ENCODE results near the gene TTLL10. TPM values are rescaled to one million over a fixed set of nuclear protein-coding genes. Genes with fewer than 3 reads are reported as not detected.
A peak's percentile ranks its signal among the peaks of the same experiment; 100 is the strongest.

TTLL10 gene
- total RNA-seq, 1 experiment from 2014 or later: 0.29 TPM

GRCh38 chr1:1204425-1204920 is 30.8 kb downstream of the TTLL10 start:
- H3K36me3 Mint-ChIP-seq (ENCODE audit: insufficient read depth, unreplicated experiment): no peaks in the 10 kb centered on the region
- no peak overlapping the region for H3K4me3 ChIP-seq (ENCODE audit: low read depth, low read length)
- H3K27ac Mint-ChIP-seq (ENCODE audit: unreplicated experiment): no peak overlapping the region
- BruUV-seq (replicated peaks): no TSS peak
- TF ChIP-seq, protein P1, sequence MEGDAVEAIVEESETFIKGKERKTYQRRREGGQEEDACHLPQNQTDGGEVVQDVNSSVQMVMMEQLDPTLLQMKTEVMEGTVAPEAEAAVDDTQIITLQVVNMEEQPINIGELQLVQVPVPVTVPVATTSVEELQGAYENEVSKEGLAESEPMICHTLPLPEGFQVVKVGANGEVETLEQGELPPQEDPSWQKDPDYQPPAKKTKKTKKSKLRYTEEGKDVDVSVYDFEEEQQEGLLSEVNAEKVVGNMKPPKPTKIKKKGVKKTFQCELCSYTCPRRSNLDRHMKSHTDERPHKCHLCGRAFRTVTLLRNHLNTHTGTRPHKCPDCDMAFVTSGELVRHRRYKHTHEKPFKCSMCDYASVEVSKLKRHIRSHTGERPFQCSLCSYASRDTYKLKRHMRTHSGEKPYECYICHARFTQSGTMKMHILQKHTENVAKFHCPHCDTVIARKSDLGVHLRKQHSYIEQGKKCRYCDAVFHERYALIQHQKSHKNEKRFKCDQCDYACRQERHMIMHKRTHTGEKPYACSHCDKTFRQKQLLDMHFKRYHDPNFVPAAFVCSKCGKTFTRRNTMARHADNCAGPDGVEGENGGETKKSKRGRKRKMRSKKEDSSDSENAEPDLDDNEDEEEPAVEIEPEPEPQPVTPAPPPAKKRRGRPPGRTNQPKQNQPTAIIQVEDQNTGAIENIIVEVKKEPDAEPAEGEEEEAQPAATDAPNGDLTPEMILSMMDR (IDR thresholded peaks at IDR 0.05; ENCODE audit: insufficient read depth in 1 of 2, low read depth in 1 of 2, low read length in 1 of 2, severe bottlenecking in 1 of 2, unreplicated experiment in 1 of 2): no peak
- no peaks in the 10 kb centered on the region for H3K36me3 ChIP-seq (ENCODE audit: control insufficient read depth, insufficient read depth, low read length)
- no peaks in the 10 kb centered on the region for H3K27me3 Mint-ChIP-seq (ENCODE audit: insufficient read depth, unreplicated experiment)
- H3K9me3 Mint-ChIP-seq (ENCODE audit: unreplicated experiment): no peaks in the 10 kb centered on the region
- H3K4me1 ChIP-seq: no peaks in the 10 kb centered on the region
- DNase-seq: no peak
- no peaks in the 10 kb centered on the region for H3K9me3 ChIP-seq
- ChIA-PET POLR2A (interaction anchor here (0.7 kb wide), 1 partner anchor 87 kb away, joined by 3 read pairs; no protein-coding TSS in a partner anchor), CTCF (no interaction called here)
- intact Hi-C loops (cut with micrococcal nuclease; ENCODE audit: unreplicated experiment): no loop called here
- no peaks in the 10 kb centered on the region for H3K4me1 Mint-ChIP-seq (ENCODE audit: low read depth, unreplicated experiment)
- H3K27me3 ChIP-seq (replicated peaks; ENCODE audit: control insufficient read depth, insufficient read depth, low read length): no peaks in the 10 kb centered on the region
- no peak overlapping the region for H3K4me3 Mint-ChIP-seq (ENCODE audit: unreplicated experiment)

- BruUV-seq (replicated peaks): no TSS peak
Measured at GRCh38 chr1:1204998-1205768, 31.5 kb downstream of the TTLL10 start.

GRCh38 chr1:1205769-1206375 is 32.2 kb downstream of the TTLL10 start:
- BruUV-seq (replicated peaks): no TSS peak
- H3K36me3 ChIP-seq (ENCODE audit: control insufficient read depth, insufficient read depth, low read length): no peaks in the 10 kb centered on the region
- H3K4me1 ChIP-seq: no peaks in the 10 kb centered on the region
- H3K36me3 Mint-ChIP-seq (ENCODE audit: insufficient read depth, unreplicated experiment): no peaks in the 10 kb centered on the region
- H3K27me3 ChIP-seq (replicated peaks; ENCODE audit: control insufficient read depth, insufficient read depth, low read length): no peaks in the 10 kb centered on the region
- intact Hi-C loops (cut with micrococcal nuclease; ENCODE audit: unreplicated experiment): no loop called here
- no peaks in the 10 kb centered on the region for H3K4me1 Mint-ChIP-seq (ENCODE audit: low read depth, unreplicated experiment)
- no peak overlapping the region for H3K4me3 Mint-ChIP-seq (ENCODE audit: unreplicated experiment)
- H3K27me3 Mint-ChIP-seq (ENCODE audit: insufficient read depth, unreplicated experiment): no peaks in the 10 kb centered on the region
- TF ChIP-seq, protein P1 (IDR thresholded peaks at IDR 0.05; ENCODE audit: insufficient read depth in 1 of 2, low read depth in 1 of 2, low read length in 1 of 2, severe bottlenecking in 1 of 2, unreplicated experiment in 1 of 2): no peak
- no peaks in the 10 kb centered on the region for H3K9me3 Mint-ChIP-seq (ENCODE audit: unreplicated experiment)
- no peak for DNase-seq
- H3K4me3 ChIP-seq (ENCODE audit: low read depth, low read length): peak overlapping the region; percentile 17; the same call in 1 of the 2 replicates
- H3K9me3 ChIP-seq: no peaks in the 10 kb centered on the region
- CTCF ChIA-PET: no interaction called here
- no peak overlapping the region for H3K27ac Mint-ChIP-seq (ENCODE audit: unreplicated experiment)
- POLR2A ChIA-PET: no interaction called here

More at GRCh38 chr1:1204998-1205768, 31.5 kb downstream of the TTLL10 start:
- H3K4me1 ChIP-seq: no peaks in the 10 kb centered on the region
- no peaks in the 10 kb centered on the region for H3K4me1 Mint-ChIP-seq (ENCODE audit: low read depth, unreplicated experiment)
- DNase-seq: no peak
- TF ChIP-seq, protein P1 (IDR thresholded peaks at IDR 0.05; ENCODE audit: insufficient read depth in 1 of 2, low read depth in 1 of 2, low read length in 1 of 2, severe bottlenecking in 1 of 2, unreplicated experiment in 1 of 2): no peak
- H3K27me3 Mint-ChIP-seq (ENCODE audit: insufficient read depth, unreplicated experiment): no peaks in the 10 kb centered on the region
- H3K27ac Mint-ChIP-seq (ENCODE audit: unreplicated experiment): no peak overlapping the region
- ChIA-PET CTCF (no interaction called here), POLR2A (interaction anchor here (0.7 kb wide), 1 partner anchor 86 kb away, joined by 3 read pairs; no protein-coding TSS in a partner anchor)
- no peak overlapping the region for H3K4me3 ChIP-seq (ENCODE audit: low read depth, low read length)
- no peaks in the 10 kb centered on the region for H3K9me3 ChIP-seq
- no peaks in the 10 kb centered on the region for H3K36me3 ChIP-seq (ENCODE audit: control insufficient read depth, insufficient read depth, low read length)
- intact Hi-C loops (cut with micrococcal nuclease; ENCODE audit: unreplicated experiment): no loop called here
- H3K27me3 ChIP-seq (replicated peaks; ENCODE audit: control insufficient read depth, insufficient read depth, low read length): no peaks in the 10 kb centered on the region
- no peaks in the 10 kb centered on the region for H3K36me3 Mint-ChIP-seq (ENCODE audit: insufficient read depth, unreplicated experiment)
- no peak overlapping the region for H3K4me3 Mint-ChIP-seq (ENCODE audit: unreplicated experiment)
- H3K9me3 Mint-ChIP-seq (ENCODE audit: unreplicated experiment): no peaks in the 10 kb centered on the region

Data from Caco-2 (cell line).